H1 (cell line): ENCODE results near the gene RENBP. TPM values are rescaled to one million over a fixed set of nuclear protein-coding genes. Genes with fewer than 3 reads are reported as not detected.

Experiments used
- CTCF ChIA-PET: fragments of 300-600 bp; sonication (Branson Sonifier 250); formaldehyde crosslinking; loops from one replicate; lab custom pipeline; 2021; ENCODE audit not compliant: partially characterized antibody; lab: Charles Lee
- POLR2A ChIA-PET: fragments of 300-600 bp; sonication (Branson Sonifier 250); formaldehyde crosslinking; loops from one replicate; lab custom pipeline; 2021; ENCODE audit warnings: inconsistent platforms; ENCODE audit not compliant: partially characterized antibody; lab: Charles Lee
- DNase-seq, 2 experiments: peaks; one replicate each; pipeline versions ENCODE4 v3.0.0 to v3.0.0-alpha.2; 2010 to 2022; ENCODE audit warnings: low spot score in 2 of 2, low read depth in 1 of 2, mixed read lengths in 1 of 2
- FAIRE-seq: peaks from 2 replicates; lab custom pipeline; 2011; peaks lifted over from hg19 to GRCh38; lab: Jason Lieb, UNC
- H2AFZ ChIP-seq: 2 replicates; pipeline ENCODE4 v1.8.1; 2012; ENCODE audit warnings: low read length, inconsistent platforms
- H2AK5ac ChIP-seq: 2 replicates; pipeline ENCODE4 v1.6.1; 2013; ENCODE audit warnings: low read depth, low read length
- H2BK120ac ChIP-seq: replicated peaks from 2 replicates; pipeline ENCODE3; 2013; ENCODE audit warnings: low read depth, low read length, inconsistent platforms
- H2BK12ac ChIP-seq: 2 replicates; pipeline ENCODE4 v1.6.1; 2013; ENCODE audit warnings: low read depth, low read length
- H2BK15ac ChIP-seq: 2 replicates; pipeline ENCODE4 v1.6.1; 2013; ENCODE audit warnings: low read length
- H2BK20ac ChIP-seq: 2 replicates; pipeline ENCODE4 v1.6.1; 2013; ENCODE audit warnings: low read length
- H2BK5ac ChIP-seq: 2 replicates; pipeline ENCODE4 v1.6.1; 2013; ENCODE audit warnings: low read depth, low read length
- H3K14ac ChIP-seq: 2 replicates; pipeline ENCODE4 v1.6.1; 2013; ENCODE audit warnings: inconsistent platforms; ENCODE audit not compliant: insufficient read length
- H3K18ac ChIP-seq: 2 replicates; pipeline ENCODE4 v1.6.1; 2013; ENCODE audit warnings: low read length; ENCODE audit errors: extremely low read depth
- H3K23ac ChIP-seq: 2 replicates; pipeline ENCODE4 v1.6.1; 2013; ENCODE audit warnings: inconsistent platforms; ENCODE audit not compliant: insufficient read length
- H3K23me2 ChIP-seq: 2 replicates; pipeline ENCODE4 v1.6.1; 2013; ENCODE audit warnings: low read depth, low read length
- H3K27ac ChIP-seq: 2 replicates; pipeline ENCODE4 v1.6.1; 2011; ENCODE audit warnings: low read depth, low read length, inconsistent platforms
- H3K27me3 ChIP-seq, 4 experiments: replicated peaks in 1 of 4; 1 replicate in 1 of 4; 2 replicates in 3 of 4; pipeline versions ENCODE4 v1.6.1 to v1.8.1; 2011 to 2013; ENCODE audit warnings: low read length in 3 of 4, mild to moderate bottlenecking in 3 of 4, inconsistent platforms in 2 of 4, mixed read lengths in 2 of 4, moderate library complexity in 1 of 4; ENCODE audit not compliant: control insufficient read depth in 3 of 4, insufficient read depth in 3 of 4; ENCODE audit errors: extremely low read depth in 1 of 4
- H3K36me3 ChIP-seq, 4 experiments: 2 replicates each; pipeline versions ENCODE4 v1.6.1 to v1.8.1; 2011 to 2013; ENCODE audit warnings: mild to moderate bottlenecking in 4 of 4, low read length in 3 of 4, moderate library complexity in 2 of 4, control low read depth in 1 of 4, inconsistent platforms in 1 of 4; ENCODE audit not compliant: insufficient read depth in 4 of 4, control insufficient read depth in 2 of 4
- H3K4ac ChIP-seq: replicated peaks from 2 replicates; pipeline ENCODE3; 2013; ENCODE audit warnings: low read length, low read depth, mixed read lengths, inconsistent platforms; ENCODE audit not compliant: insufficient read length
- H3K4me1 ChIP-seq, 4 experiments: replicated peaks in 1 of 4; 1 replicate in 1 of 4; 2 replicates in 3 of 4; pipeline versions ENCODE4 v1.6.1 to v1.8.1; 2011 to 2013; ENCODE audit warnings: low read length in 3 of 4, inconsistent platforms in 2 of 4, mixed read lengths in 1 of 4; ENCODE audit not compliant: insufficient read depth in 4 of 4, control insufficient read depth in 3 of 4
- H3K4me2 ChIP-seq, 2 experiments: 2 replicates each; pipeline versions ENCODE4 v1.6.1 to v1.8.1; 2011 to 2013; ENCODE audit warnings: low read depth in 2 of 2, low read length in 2 of 2, control low read depth in 1 of 2, inconsistent platforms in 1 of 2, mild to moderate bottlenecking in 1 of 2; ENCODE audit not compliant: insufficient read depth in 1 of 2
- H3K4me3 ChIP-seq, 4 experiments: fragments of 200-600, 300-600 bp in 1 of 4; sonication (generic), shearing (Covaris generic), sonication (Bioruptor Twin) in 1 of 4; 2 replicates each; pipeline versions ENCODE4 v1.5.1 to v1.8.1; 2011 to 2016; ENCODE audit warnings: low read length in 4 of 4, low read depth in 3 of 4, control low read depth in 2 of 4, inconsistent platforms in 2 of 4, mild to moderate bottlenecking in 2 of 4, mixed read lengths in 1 of 4, moderate library complexity in 1 of 4; ENCODE audit not compliant: insufficient read depth in 2 of 4; ENCODE audit errors: extremely low read depth in 1 of 4
- H3K56ac ChIP-seq: replicated peaks from 2 replicates; pipeline ENCODE3; 2013; ENCODE audit warnings: low read depth, mild to moderate bottlenecking, mixed read lengths, low read length, inconsistent platforms; ENCODE audit not compliant: insufficient read length
- H3K79me1 ChIP-seq: 2 replicates; pipeline ENCODE4 v1.6.1; 2013; ENCODE audit warnings: low read depth, low read length, control low read depth
- H3K79me2 ChIP-seq, 2 experiments: 2 replicates each; pipeline versions ENCODE4 v1.6.1 to v1.8.1; 2012 to 2013; ENCODE audit warnings: low read length in 2 of 2, mild to moderate bottlenecking in 2 of 2, inconsistent platforms in 1 of 2; ENCODE audit not compliant: insufficient read depth in 2 of 2, control insufficient read depth in 1 of 2
- H3K9ac ChIP-seq, 4 experiments: replicated peaks in 1 of 4; 1 replicate in 1 of 4; 2 replicates in 3 of 4; pipeline versions ENCODE4 v1.6.1 to v1.8.1; 2011 to 2013; ENCODE audit warnings: low read depth in 3 of 4, low read length in 3 of 4, control low read depth in 2 of 4, mild to moderate bottlenecking in 2 of 4, moderate library complexity in 2 of 4, inconsistent platforms in 1 of 4; ENCODE audit errors: extremely low read depth in 1 of 4
- H3K9me3 ChIP-seq, 2 experiments: 2 replicates each; pipeline versions ENCODE4 v1.6.1 to v1.8.1; 2012 to 2013; ENCODE audit warnings: mild to moderate bottlenecking in 2 of 2, moderate library complexity in 2 of 2, control low read depth in 1 of 2, inconsistent platforms in 1 of 2, low read depth in 1 of 2, low read length in 1 of 2, mixed read lengths in 1 of 2; ENCODE audit not compliant: insufficient read depth in 2 of 2
- H4K20me1 ChIP-seq, 2 experiments: replicated peaks in 1 of 2; 2 replicates each; pipeline versions ENCODE3 to v1.8.1; 2011 to 2013; ENCODE audit warnings: inconsistent platforms in 2 of 2, low read length in 2 of 2, mild to moderate bottlenecking in 1 of 2; ENCODE audit not compliant: insufficient read depth in 2 of 2, control insufficient read depth in 1 of 2
- H4K5ac ChIP-seq: 2 replicates; pipeline ENCODE4 v1.6.1; 2013; ENCODE audit warnings: low read length, low read depth, mixed read lengths, inconsistent platforms; ENCODE audit not compliant: insufficient read length
- H4K8ac ChIP-seq: 2 replicates; pipeline ENCODE4 v1.8.0; 2013; ENCODE audit warnings: mild to moderate bottlenecking, moderate library complexity, low read length, inconsistent platforms; ENCODE audit not compliant: insufficient read depth; ENCODE audit errors: extremely low read depth
- H4K91ac ChIP-seq: replicated peaks from 2 replicates; pipeline ENCODE3; 2013; ENCODE audit warnings: low read length, mixed read lengths, inconsistent platforms; ENCODE audit not compliant: insufficient read length
- CHD2 ChIP-seq: IDR thresholded peaks from 2 replicates; pipeline ENCODE4 v1.6.1; 2012; ENCODE audit warnings: low read length, improper control_type of control experiment
- EP300 ChIP-seq, 2 experiments: IDR thresholded peaks; 1 replicate in 1 of 2; 2 replicates in 1 of 2; pipeline ENCODE4 v1.6.1; 2011 to 2012; ENCODE audit warnings: low read depth in 2 of 2, low read length in 2 of 2, mild to moderate bottlenecking in 2 of 2, borderline replicate concordance in 1 of 2, inconsistent platforms in 1 of 2, moderate library complexity in 1 of 2
- GTF2F1 ChIP-seq: IDR thresholded peaks from 2 replicates; pipeline ENCODE4 v1.6.1; 2012; ENCODE audit warnings: low read depth, low read length, improper control_type of control experiment, borderline replicate concordance
- KDM4A ChIP-seq: IDR thresholded peaks from one replicate; pipeline ENCODE4 v1.7.1; 2012; ENCODE audit warnings: low read depth, mild to moderate bottlenecking, moderate library complexity, low read length, inconsistent platforms; ENCODE audit not compliant: severe bottlenecking
- NRF1 ChIP-seq: IDR thresholded peaks from 2 replicates; pipeline ENCODE4 v1.6.1; 2011; ENCODE audit warnings: mild to moderate bottlenecking, low read depth, low read length, improper control_type of control experiment
- RAD21 ChIP-seq, 2 experiments: IDR thresholded peaks in 1 of 2; conservative IDR thresholded peaks in 1 of 2; 2 replicates each; pipeline ENCODE4 v1.6.1; 2011; ENCODE audit warnings: low read depth in 2 of 2, low read length in 2 of 2, improper control_type of control experiment in 1 of 2, inconsistent platforms in 1 of 2, mild to moderate bottlenecking in 1 of 2, moderate library complexity in 1 of 2
- SAP30 ChIP-seq: fragments of 300-600 bp; sonication (generic); IDR thresholded peaks from 2 replicates; pipeline ENCODE4 v1.7.1; 2012; ENCODE audit warnings: low read length, moderate library complexity, mild to moderate bottlenecking, inconsistent platforms; ENCODE audit not compliant: insufficient read depth, insufficient replicate concordance
- SIX5 ChIP-seq: IDR thresholded peaks from 2 replicates; pipeline ENCODE4 v1.6.1; 2011; ENCODE audit warnings: mild to moderate bottlenecking, low read depth, low read length
- SP4 ChIP-seq: IDR thresholded peaks from 2 replicates; pipeline ENCODE4 v1.6.1; 2012; ENCODE audit warnings: low read length, inconsistent platforms
- WGBS, 2 experiments: shearing (Covaris generic) in 1 of 2; methylation state at CpG; one replicate each; pipeline versions ENCODE4 v1.1.6 to v1.1.7; 2013 to 2015; ENCODE audit warnings: low lambda C conversion rate in 2 of 2, mixed read lengths in 2 of 2, inconsistent platforms in 1 of 2, low coverage in 1 of 2, missing lambda C conversion rate in 1 of 2; ENCODE audit not compliant: insufficient replicate concordance in 2 of 2, insufficient coverage in 1 of 2, insufficient read length in 1 of 2; ENCODE audit errors: extremely low coverage in 1 of 2, missing lambda C conversion rate in 1 of 2; 5-methylcytosine and 5-hydroxymethylcytosine counted together
- polyA plus RNA-seq, 7 experiments: library from polyadenylated mRNA; depleted of rRNA in 3 of 7; stranded (reverse) in 5 of 7; unstranded in 2 of 7; fragments of >200 nt in 5 of 7; fragments of 200-250 nt in 2 of 7; gene quantifications; 1 replicate in 5 of 7; 2 replicates in 1 of 7; 4 replicates in 1 of 7; pipeline versions ENCODE4 v1.2.1 to v1.2.3, GENCODE V29; 2011 to 2013; ENCODE audit warnings: missing spikeins in 2 of 7, mixed read lengths in 2 of 7
- total RNA-seq: library from RNA; stranded (reverse); fragmentation: NEBNext Ultra II Directional; extraction: Animal tissue kit (Norgen Biotek cat#: 25700); gene quantifications from 2 replicates; pipeline ENCODE4 v1.2.1, GENCODE V29; 2021
- TF ChIP-seq, protein P1 (sequence below): IDR thresholded peaks from 2 replicates; pipeline ENCODE4 v1.6.1; 2012; ENCODE audit warnings: inconsistent platforms
- TF ChIP-seq, protein P2 (sequence below): IDR thresholded peaks from 2 replicates; pipeline ENCODE4 v1.6.1; 2011; ENCODE audit warnings: low read depth, mild to moderate bottlenecking, low read length; ENCODE audit not compliant: insufficient read depth

RENBP gene
- total and polyA plus RNA-seq, 2 of the 8 experiments (the other 6 are each of a cell fraction or from before 2014, with no cell fraction given) = 12.4 to 21.8 TPM

DNA sequence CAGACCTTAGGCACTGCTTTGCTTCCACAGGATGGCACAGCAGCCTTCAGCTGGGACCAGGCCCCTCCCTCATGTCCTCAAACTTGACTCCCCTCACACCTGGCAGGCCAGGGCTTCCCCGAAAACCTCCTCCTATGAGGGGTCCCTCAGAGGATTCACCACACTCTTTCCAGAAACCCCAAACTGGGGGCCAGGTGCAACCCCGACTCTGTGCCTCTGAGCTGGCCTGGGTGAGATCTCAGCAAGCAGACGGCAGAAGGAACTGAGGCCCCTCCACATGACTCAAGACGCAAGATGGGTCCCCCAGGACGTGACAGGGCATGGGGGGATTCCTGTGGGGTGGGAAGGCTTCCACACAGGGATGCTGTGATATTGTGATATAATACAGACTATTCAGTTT, 21.0 kb upstream of the RENBP start:
- H2BK120ac ChIP-seq = no peak overlapping the region
- H3K27ac ChIP-seq = no peak overlapping the region
- DNase-seq = no peak
- H4K5ac ChIP-seq = no peak overlapping the region
- H2BK12ac ChIP-seq = no peak overlapping the region
- no peak overlapping the region for H3K4me3 ChIP-seq
- H2AK5ac ChIP-seq = no peak overlapping the region
- H2BK5ac ChIP-seq = no peak overlapping the region
- H3K4me1 ChIP-seq = peaks cover 4 to 21% (median 13%) of the 10 kb centered on the region in 4 experiments
- WGBS, 2 experiments = 96% methylated on average over 5 of the region's 5 CpGs; no CpG with 5 or more reads in 1 of the 2 experiments
- H2BK20ac ChIP-seq = no peak overlapping the region
- H3K23ac ChIP-seq = no peak overlapping the region
- no peak overlapping the region for H3K56ac ChIP-seq
- no peak for FAIRE-seq
- ChIA-PET POLR2A (interaction anchor here (0.7 to 2.4 kb wide), 3 partner anchors 31 to 62 kb away, joined by 3 to 11 read pairs (median 3); partner anchors contain the start of gene NAA10), CTCF (interaction anchor here (0.8 to 11.2 kb wide), 2 partner anchors 17 to 26 kb away, joined by 3 to 102 read pairs; partner anchors contain the start of gene RENBP)
- H4K91ac ChIP-seq = no peak overlapping the region
- no peak overlapping the region for H4K8ac ChIP-seq
- H4K20me1 ChIP-seq = peaks cover 18 to 36% of the 10 kb centered on the region in 2 experiments
- peaks cover 44 to 80% of the 10 kb centered on the region in 2 experiments for H3K79me2 ChIP-seq
- no peaks in the 10 kb centered on the region; the same call in 1 of the 2 replicates for H3K79me1 ChIP-seq
- no peak overlapping the region for H2AFZ ChIP-seq
- H3K4me2 ChIP-seq = no peak overlapping the region
- H3K14ac ChIP-seq = no peak overlapping the region
- no peak overlapping the region for H3K9ac ChIP-seq
- no peak overlapping the region for H2BK15ac ChIP-seq
- H3K23me2 ChIP-seq = peaks cover 4% of the 10 kb centered on the region; the same call in 1 of the 2 replicates
- no peaks in the 10 kb centered on the region for H3K9me3 ChIP-seq
- peaks cover 4 to 33% (median 20%) of the 10 kb centered on the region in 4 experiments for H3K36me3 ChIP-seq
- H3K4ac ChIP-seq = no peak overlapping the region
- H3K18ac ChIP-seq = no peak overlapping the region
- TF ChIP-seq GTF2F1 (no peak), CHD2 (no peak), SP4 (no peak), NRF1 (no peak), EP300 (IDR thresholded peaks at IDR 0.05; ENCODE audit: borderline replicate concordance in 1 of 2, low read depth in 2 of 2, low read length in 2 of 2) (no peak), KDM4A (no peak), RAD21 (IDR thresholded peaks at IDR 0.05 in 1 of 2, conservative IDR thresholded peaks at IDR 0.05 in 1 of 2; ENCODE audit: low read depth in 2 of 2, low read length in 2 of 2) (no peak), SIX5 (no peak), SAP30 (no peak)
- TF ChIP-seq, protein P1, sequence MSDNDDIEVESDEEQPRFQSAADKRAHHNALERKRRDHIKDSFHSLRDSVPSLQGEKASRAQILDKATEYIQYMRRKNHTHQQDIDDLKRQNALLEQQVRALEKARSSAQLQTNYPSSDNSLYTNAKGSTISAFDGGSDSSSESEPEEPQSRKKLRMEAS = no peak
- TF ChIP-seq, protein P2, sequence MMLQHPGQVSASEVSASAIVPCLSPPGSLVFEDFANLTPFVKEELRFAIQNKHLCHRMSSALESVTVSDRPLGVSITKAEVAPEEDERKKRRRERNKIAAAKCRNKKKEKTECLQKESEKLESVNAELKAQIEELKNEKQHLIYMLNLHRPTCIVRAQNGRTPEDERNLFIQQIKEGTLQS = no peak
- TF ChIP-seq, all 59 proteins: peak for 0
- no peaks in the 10 kb centered on the region for H3K27me3 ChIP-seq
